ENCODE results near the gene PPP1R27.

- TF ChIP-seq CTCF (IDR thresholded peaks at IDR 0.05; ENCODE audit: borderline replicate concordance, extremely low read depth, low read length, poor library complexity, severe bottlenecking) (no peak), EZH2 (IDR thresholded peaks at IDR 0.05; ENCODE audit: borderline replicate concordance, low read depth, low read length, severe bottlenecking) (no peak)
These were observed at the start of gene PPP1R27 for GRCh38 chr17:81834831-81835267.

Data from DND-41 (cell line).